PC-3 (cell line): ENCODE data around the gene CELF6.

Experiments
- EZH2 ChIP-seq: fragments of 300-600 bp; sonication (generic); IDR thresholded peaks from one replicate; pipeline ENCODE4 v1.6.1; 2017; ENCODE audit warnings: antibody characterized with exemption, mild to moderate bottlenecking, low read length; ENCODE audit not compliant: unreplicated experiment
- EZH2phosphoT487 ChIP-seq: fragments of 300-600 bp; sonication (generic); IDR thresholded peaks from 2 replicates; pipeline ENCODE4 v1.6.1; 2018; ENCODE audit warnings: mild to moderate bottlenecking, antibody characterized with exemption, low read length, borderline replicate concordance
- TF ChIP-seq, protein P1 (sequence below): fragments of 300-600 bp; sonication (generic); conservative IDR thresholded peaks from 2 replicates; pipeline ENCODE4 v1.5.1; 2017; ENCODE audit warnings: antibody characterized with exemption, low read depth, mild to moderate bottlenecking, low read length

DNA sequence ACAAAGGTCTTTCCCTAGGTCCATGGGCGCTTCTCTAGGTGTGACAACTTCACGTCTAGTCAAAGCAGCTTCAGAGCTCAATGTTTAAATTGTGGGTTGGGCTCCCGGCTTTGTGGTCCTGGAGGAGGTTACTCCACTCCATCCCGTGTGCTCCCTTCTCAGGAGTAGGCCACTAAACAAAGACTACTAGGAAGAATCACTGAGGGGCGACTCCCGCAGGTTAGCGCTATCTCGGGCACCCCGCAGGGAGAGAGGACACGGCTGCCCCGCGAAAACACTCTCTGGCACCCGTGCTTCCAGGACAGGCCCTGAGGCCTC is 48.1 kb downstream of the CELF6 start:
- TF ChIP-seq, protein P1, sequence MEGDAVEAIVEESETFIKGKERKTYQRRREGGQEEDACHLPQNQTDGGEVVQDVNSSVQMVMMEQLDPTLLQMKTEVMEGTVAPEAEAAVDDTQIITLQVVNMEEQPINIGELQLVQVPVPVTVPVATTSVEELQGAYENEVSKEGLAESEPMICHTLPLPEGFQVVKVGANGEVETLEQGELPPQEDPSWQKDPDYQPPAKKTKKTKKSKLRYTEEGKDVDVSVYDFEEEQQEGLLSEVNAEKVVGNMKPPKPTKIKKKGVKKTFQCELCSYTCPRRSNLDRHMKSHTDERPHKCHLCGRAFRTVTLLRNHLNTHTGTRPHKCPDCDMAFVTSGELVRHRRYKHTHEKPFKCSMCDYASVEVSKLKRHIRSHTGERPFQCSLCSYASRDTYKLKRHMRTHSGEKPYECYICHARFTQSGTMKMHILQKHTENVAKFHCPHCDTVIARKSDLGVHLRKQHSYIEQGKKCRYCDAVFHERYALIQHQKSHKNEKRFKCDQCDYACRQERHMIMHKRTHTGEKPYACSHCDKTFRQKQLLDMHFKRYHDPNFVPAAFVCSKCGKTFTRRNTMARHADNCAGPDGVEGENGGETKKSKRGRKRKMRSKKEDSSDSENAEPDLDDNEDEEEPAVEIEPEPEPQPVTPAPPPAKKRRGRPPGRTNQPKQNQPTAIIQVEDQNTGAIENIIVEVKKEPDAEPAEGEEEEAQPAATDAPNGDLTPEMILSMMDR = no peak
- TF ChIP-seq EZH2phosphoT487 = no peak
- TF ChIP-seq EZH2 = no peak
